Measurements from ENCODE around the gene SLC38A4. TPM values are rescaled to one million over a fixed set of nuclear protein-coding genes. Genes with fewer than 3 reads are reported as not detected.

SLC38A4 gene
- total RNA-seq, 1 experiment from 2014 or later: not detected

DNA sequence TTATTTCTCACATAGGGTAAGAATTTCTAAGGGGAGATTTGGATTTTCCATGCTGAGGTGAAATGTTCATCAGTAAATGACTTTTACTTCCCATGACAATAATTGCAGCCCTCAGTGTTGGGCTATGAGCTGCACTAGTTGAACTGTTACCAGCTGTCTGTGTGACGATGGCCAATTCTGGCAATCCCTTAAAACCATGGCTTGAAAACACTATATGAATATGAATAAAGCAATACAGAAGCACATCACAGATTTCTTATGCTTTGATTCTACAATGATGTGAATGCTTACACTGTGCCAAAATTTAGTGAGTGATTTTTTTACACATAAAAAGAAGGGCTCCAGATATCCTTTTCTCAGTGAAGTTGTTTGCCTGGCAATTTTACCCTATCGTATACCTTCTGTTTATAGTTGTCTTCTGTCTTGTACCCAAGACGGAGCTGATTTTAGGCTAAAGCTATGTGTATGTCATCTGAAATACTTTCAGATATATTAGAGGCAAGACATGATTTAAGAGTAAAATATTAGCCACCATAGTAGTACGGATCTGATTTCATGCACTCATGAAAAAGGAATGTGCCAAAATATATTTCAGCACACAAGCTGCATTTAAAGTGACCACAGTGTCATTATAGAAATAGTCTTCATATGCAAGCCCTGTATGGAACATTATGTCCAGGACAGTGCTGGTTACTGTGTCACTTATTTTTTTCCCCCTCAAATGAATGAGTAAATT lies 52.0 kb downstream of the SLC38A4 start (continued):
- TF ChIP-seq SIN3A (IDR thresholded peaks at IDR 0.05; ENCODE audit: low read depth) (no peak), RAD21 (IDR thresholded peaks at IDR 0.05; ENCODE audit: low read depth) (no peak), FOSL1 (IDR thresholded peaks at IDR 0.05; ENCODE audit: low read depth) (no peak), EZH2phosphoT487 (IDR thresholded peaks at IDR 0.05; ENCODE audit: borderline replicate concordance) (no peak), EGR1 (IDR thresholded peaks at IDR 0.05; ENCODE audit: low read depth) (no peak)

DNA sequence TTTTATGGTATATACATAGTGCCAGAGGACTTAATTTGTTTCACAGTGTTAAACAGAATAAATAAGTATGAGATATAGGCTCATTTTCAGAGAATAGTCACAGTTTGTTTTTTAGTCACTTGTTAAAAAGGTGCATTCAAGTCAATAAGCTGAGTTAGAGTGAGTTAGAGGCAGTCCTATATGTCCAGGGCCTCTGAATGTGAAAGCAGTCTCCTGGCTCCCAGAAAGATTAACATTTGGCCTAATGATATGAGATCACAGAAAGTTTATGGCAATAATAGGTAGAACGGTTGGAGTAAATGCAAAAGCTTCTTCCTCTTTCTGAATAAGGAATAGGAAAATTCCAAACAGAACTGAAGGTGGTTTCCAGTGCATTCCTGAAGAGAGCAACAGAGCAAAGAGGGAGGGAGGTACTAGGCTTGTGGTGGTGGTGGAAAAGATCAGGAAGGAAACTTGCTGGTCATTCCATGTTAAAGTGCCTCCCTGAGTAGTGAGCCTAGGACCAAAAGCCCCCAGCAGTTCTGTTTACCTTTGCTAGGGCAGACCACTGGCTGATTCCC lies 54.4 kb downstream of the SLC38A4 start:
- Histone ChIP-seq H2AFZ (ENCODE audit: low read depth, low read length, poor library complexity, severe bottlenecking) (no peak overlapping the region), H3K79me2 (ENCODE audit: insufficient read depth, low read length) (no peaks in the 10 kb centered on the region), H3K4me1 (ENCODE audit: control insufficient read depth in 1 of 2, insufficient read depth in 2 of 2, low read length in 2 of 2) (peaks cover 4% of the 10 kb centered on the region in 2 experiments; a peak in 1 of 4 replicates), H3K4me2 (ENCODE audit: low read length) (no peak overlapping the region), H3K9me3 (ENCODE audit: control insufficient read depth in 1 of 2, insufficient read depth in 1 of 2, low read depth in 1 of 2, low read length in 2 of 2) (no peaks in the 10 kb centered on the region), H3K36me3 (ENCODE audit: control insufficient read depth in 1 of 2, insufficient read depth in 2 of 2, low read length in 2 of 2) (no peaks in the 10 kb centered on the region), H3K9ac (ENCODE audit: low read length) (no peak overlapping the region), H4K20me1 (ENCODE audit: insufficient read depth) (no peaks in the 10 kb centered on the region), H3K27ac (ENCODE audit: low read depth, low read length) (no peak overlapping the region), H3K27me3 (ENCODE audit: insufficient read depth, low read length) (no peaks in the 10 kb centered on the region), H3K9me2 (ENCODE audit: insufficient read depth) (no peaks in the 10 kb centered on the region), H3K4me3 (replicated peaks in 1 of 2; ENCODE audit: low read depth in 1 of 2, low read length in 2 of 2) (no peak overlapping the region)
- RAD21 ChIA-PET (ENCODE audit: low non-redundant PET in 1 of 2, low total read pairs in 2 of 2, uncharacterized antibody in 2 of 2, unreplicated experiment in 2 of 2): no interaction called here
- POLR2A ChIA-PET: interaction anchor here (0.8 kb wide), 1 partner anchor 504 kb away, joined by 4 read pairs; no protein-coding TSS in a partner anchor
- ATAC-seq: no peak
- BruUV-seq (replicated peaks): no TSS peak
- intact Hi-C loops (cut with micrococcal nuclease): no loop called here
- no peak for DNase-seq (ENCODE audit: low read depth, low spot score)
- CTCF ChIA-PET: no interaction called here
- no peak for TF ChIP-seq JUND (IDR thresholded peaks at IDR 0.05)
- no peak for TF ChIP-seq EZH2phosphoT487 (IDR thresholded peaks at IDR 0.05; ENCODE audit: borderline replicate concordance)
- TF ChIP-seq, protein P1, sequence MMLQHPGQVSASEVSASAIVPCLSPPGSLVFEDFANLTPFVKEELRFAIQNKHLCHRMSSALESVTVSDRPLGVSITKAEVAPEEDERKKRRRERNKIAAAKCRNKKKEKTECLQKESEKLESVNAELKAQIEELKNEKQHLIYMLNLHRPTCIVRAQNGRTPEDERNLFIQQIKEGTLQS (IDR thresholded peaks at IDR 0.05): no peak

Measured in HCT116 (cell line).